GM21360 (cell line): ENCODE measurements around the gene PPM1K.
"Not testable (repeated sequence)": the region's sequence is repeated elsewhere in the genome, so short reads cannot be mapped to it uniquely, and the experiment has no call there.

Experiments used
- ATAC-seq: cut with Tn5 transposase; IDR thresholded peaks from one replicate; pipeline ENCODE4 v1.9.1; 2021; ENCODE audit warnings: mild to moderate bottlenecking, moderate library complexity; ENCODE audit not compliant: unreplicated experiment

PPM1K gene

DNA sequence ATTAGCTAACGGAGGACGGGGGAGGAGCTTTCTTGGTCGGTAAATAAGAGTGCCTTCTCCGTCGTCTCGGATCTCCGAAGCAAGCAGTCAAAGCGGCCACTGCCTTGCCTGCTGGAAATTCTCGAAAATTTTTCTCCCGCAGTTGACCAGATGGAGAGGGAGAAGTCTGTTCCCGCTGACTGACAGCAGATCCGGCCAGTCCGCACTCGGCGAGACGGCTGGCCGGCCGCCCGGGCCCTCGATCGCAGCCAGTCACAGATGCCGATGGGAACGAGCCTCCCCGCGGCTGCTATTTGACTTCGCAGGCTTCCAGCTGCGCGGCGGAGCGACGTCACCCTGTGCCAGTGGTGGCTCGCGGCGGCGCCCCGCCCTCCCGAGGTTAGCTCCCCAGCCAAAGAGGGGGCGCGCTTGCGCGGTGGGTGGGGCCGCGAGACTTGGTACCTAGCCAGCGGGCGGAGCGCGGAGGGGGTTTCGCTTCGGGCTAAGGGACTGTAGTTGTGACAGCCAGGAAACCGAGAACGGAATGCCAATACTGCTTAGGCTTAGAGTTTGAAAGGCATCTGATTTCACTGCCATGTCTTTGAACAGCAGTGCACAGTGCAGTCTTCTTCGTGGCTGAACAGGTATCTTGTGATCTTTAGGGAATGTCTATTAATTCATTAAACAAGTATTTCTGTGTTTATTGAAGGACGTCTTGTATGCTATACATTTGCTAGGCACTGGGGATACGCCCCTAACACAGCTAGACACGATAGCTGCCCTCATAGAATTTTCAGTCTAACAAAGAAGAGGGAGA, at the start of gene PPM1K:
PPM1K (minus strand) TSS at position 123 of the 796 bp plus-strand sequence. CDS start 5,978 bp downstream, outside the sequence.
- ATAC-seq, result peak; percentile 81

- no peak for ATAC-seq
Observed at GRCh38 chr4:88333741-88334405, 49.5 kb upstream of the PPM1K start.

DNA sequence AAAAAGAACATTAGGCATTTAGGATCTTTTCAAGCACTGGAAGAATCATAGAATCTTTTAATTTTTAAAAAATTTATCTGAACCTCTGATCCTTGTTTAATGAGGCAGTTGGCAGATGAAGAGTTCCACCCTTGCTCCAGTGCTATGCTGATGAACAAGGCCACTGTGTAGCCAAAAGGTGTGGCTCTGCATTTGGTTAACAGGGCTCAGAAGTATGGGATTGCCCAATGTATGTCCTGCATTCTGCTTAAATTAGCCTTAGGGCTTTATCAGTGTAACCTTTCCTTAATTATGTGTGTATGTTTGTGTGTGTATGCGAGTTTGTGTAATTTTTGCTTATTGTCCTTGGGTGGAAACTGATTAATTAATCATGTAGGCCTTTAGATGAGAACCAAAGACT, 43.3 kb upstream of the PPM1K start:
- no peak for ATAC-seq

GRCh38 chr4:88320780-88321373, 36.5 kb upstream of the PPM1K start:
- ATAC-seq, result peak; percentile 98

- ATAC-seq, result peak; percentile 49
Observed at GRCh38 chr4:88320224-88320779, 35.9 kb upstream of the PPM1K start.

GRCh38 chr4:88318751-88319350, 34.5 kb upstream of the PPM1K start:
- ATAC-seq, result no peak

GRCh38 chr4:88315460-88316017, 31.2 kb upstream of the PPM1K start:
- ATAC-seq, result no peak

DNA sequence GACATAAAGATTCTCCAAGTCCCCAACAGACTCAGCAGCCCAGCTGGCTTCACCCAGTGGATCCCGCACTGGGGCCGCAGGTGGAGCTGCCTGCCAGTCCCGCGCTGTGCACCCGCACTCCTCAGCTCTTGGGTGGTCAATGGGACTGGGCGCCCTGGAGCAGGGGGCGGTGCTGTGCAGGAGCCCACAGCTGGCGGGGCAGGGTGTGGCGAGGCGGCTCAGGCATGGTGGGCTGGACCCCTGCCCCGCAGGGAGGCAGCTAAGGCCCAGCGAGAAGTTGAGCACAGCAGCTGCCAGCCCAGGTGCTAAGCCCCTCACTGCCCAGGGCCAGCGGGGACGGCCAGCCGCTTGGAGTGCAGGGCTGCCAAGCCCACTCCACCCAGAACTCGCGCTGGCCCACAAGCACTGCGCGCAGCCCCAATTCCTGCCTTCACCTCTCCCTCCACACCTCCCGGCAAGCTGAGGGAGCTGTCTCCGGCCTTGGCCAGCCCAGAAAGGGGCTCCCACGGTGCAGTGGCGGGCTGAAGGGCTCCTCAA, 28.8 kb upstream of the PPM1K start:
- ATAC-seq, result not testable (repeated sequence)

- ATAC-seq, result no peak
Observed at GRCh38 chr4:88308587-88308986, 24.2 kb upstream of the PPM1K start.

DNA sequence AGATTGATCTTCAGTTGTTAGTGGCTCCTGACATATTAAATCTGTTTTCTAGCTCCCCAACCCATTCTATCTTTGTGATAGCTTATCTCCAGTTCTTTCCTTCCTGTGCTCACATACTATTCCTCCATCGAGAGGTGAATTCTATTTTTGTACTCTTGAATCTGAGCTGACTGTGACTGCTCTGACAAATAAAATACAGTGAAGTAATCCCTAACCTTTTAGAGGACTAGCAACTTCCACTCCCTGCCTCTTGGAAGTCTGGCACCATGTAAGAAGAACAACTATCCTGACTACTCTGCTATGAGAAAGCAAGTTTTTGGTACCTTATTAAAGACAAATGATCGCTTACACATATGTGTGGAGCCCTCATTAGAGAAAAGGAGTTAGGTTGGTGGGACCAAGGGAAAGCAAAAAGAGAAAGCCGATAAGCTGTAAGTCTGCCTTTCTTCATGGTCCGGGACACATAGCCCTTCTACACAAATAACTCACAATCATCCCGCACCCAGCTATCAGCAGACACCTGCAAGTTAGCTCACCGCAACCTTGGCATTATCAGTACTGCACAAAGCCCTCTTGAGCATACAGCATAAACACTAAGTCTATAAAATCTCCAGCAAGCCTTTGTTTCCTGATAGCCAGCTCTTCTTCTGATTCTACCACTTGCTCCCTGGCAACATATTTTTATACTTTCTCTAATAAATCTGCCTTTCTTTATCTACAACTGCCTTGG, 13.5 kb upstream of the PPM1K start:
- no peak for ATAC-seq

GRCh38 chr4:88297212-88297516, 12.8 kb upstream of the PPM1K start:
- ATAC-seq, result no peak

DNA sequence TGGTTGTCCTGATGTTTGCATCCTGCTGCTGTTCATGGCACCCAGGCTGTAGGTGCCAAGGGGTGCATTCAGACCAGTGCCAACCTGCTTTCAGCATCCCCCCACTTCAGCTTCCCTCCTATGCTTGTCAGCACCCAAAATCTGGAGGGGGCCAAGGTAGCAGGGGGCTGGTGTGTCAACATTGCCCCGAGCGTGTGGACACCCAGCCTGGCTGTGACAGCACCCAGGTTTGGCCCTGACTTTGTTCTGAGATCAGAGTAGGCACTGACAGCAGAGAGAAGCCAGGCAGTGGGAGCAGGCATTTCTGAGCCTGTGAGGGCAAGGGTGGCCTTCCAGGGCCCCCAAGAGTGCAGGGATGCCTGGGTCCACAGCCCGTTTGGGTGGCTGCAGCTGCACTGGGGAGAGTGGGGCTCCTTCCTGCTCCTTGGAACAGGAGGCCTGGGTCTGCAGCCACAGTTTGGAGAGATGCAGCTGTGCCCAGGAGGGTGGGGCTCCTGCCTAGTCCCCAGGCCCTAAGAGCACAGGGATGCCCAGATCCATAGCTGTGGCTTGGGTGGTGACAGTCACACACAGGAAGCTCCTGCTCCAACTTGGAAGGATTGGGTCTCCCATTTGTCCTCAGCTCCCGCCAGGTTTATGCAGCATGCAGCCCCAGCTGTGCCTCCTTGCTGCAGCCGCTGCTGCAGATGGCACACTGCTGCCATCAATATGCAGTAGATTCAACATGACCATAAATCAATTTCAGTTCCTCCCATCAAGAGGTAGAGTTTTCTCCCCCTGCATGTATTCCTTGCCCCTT, 12.3 kb upstream of the PPM1K start:
- no peak for ATAC-seq

DNA sequence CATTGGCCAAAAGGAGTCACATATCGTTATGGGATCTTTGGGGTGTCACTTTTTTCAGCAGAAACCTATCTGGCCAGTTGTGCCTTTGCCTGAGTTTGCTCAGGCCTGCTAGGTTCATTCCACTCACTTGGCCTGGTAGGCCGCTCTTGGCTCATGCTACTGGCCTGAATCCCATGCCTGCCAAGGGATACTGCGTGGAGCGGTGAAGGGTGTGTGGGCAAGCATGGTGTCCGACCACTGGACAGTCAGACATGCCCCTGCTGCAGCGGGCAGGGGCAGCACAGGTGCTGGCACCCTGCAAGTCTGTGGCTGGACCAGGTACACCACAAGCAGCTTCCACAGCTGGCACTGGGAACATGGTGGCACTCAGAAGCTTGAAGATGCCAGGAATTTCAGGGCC, 11.3 kb upstream of the PPM1K start:
- no peak for ATAC-seq

- no peak for ATAC-seq
Observed at GRCh38 chr4:88291003-88291402, 6.6 kb upstream of the PPM1K start.

DNA sequence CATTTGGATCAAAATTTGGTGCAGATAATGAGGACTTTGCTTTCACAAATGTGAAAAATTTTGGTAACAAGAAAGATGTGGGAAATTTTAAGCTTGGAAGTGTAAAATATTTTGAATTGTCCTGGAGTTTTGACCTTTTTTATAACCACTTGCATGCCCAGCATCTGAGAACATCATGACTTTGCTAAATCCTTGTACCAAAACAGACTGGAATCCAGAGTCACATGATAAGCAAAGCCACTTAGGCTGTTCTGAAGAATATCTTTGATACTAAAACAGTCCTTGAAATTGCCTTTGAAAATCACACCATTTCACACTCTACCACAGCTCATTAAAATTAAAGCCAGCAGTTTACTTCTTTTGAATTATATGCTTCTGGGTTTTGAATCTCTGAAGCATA, 2.5 kb upstream of the PPM1K start:
- no peak for ATAC-seq

GRCh38 chr4:88285235-88285653, 883 bp upstream of the PPM1K start:
- ATAC-seq, result no peak

DNA sequence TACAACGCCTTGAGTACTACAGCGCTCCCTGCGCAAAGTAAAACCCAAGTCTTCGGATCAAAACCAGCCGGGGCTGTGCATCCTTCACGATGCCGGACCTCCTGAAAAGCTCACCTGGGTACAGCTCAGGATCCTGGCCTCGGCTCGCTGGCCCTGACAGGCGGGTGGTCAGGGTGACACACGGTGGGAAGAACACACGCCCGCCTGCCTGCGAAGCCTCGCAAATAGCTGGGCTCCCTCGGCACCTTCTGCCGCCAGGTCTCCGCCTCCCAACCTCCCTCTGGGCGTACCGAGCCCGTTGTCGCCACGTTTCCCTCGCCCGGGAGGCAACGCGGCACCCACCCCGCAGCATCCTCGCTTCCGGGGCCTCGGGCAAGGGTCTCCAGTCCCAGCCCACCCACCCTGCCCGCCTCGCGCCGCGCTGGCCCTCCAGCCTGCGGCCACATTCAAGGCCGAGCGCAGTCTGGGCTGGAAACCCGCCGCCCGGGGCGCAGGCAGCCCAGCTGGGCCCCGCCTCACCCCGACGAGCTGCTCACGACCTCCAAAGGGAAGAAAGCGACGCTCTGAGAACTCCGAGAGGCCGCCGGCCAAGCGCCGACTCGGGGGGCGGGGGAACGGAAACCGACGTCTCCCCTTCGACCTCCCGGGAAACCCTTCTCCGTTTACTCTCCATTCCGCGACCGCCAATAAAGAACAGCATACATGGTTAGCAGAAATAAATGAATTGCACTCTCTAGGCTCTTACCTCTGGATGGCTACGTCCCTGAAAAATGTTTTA, 511 bp downstream of the PPM1K start:
- ATAC-seq, result peak; percentile 18

- ATAC-seq, result no peak
Observed at GRCh38 chr4:88280228-88280795, 4.0 kb downstream of the PPM1K start.
